Fibroblast of the aortic adventitia (primary cell): ENCODE data around the gene POFUT1. TPM values are rescaled to one million over a fixed set of nuclear protein-coding genes. Genes with fewer than 3 reads are reported as not detected.

Experiments
- DNase-seq: peaks from one replicate; pipeline ENCODE4 v3.0.0-alpha.2; 2010; ENCODE audit warnings: low read depth
- H3K4me3 ChIP-seq: 2 replicates; pipeline ENCODE4 v1.5.1; 2011; ENCODE audit warnings: low read depth, mild to moderate bottlenecking, control low read depth, low read length, moderate library complexity
- total RNA-seq: library from RNA; depleted of rRNA; stranded (reverse); fragments of >200 nt; gene quantifications from 2 replicates; pipeline ENCODE4 v1.2.3, GENCODE V29; 2012; ENCODE audit warnings: low replicate concordance
- TF ChIP-seq, protein P1 (sequence below): IDR thresholded peaks from 2 replicates; pipeline ENCODE4 v1.5.1; 2011; ENCODE audit warnings: mild to moderate bottlenecking, low read length, control low read depth, inconsistent platforms; ENCODE audit not compliant: insufficient read depth

The POFUT1 gene
- total RNA-seq, 1 donor: 47.8 TPM

DNA sequence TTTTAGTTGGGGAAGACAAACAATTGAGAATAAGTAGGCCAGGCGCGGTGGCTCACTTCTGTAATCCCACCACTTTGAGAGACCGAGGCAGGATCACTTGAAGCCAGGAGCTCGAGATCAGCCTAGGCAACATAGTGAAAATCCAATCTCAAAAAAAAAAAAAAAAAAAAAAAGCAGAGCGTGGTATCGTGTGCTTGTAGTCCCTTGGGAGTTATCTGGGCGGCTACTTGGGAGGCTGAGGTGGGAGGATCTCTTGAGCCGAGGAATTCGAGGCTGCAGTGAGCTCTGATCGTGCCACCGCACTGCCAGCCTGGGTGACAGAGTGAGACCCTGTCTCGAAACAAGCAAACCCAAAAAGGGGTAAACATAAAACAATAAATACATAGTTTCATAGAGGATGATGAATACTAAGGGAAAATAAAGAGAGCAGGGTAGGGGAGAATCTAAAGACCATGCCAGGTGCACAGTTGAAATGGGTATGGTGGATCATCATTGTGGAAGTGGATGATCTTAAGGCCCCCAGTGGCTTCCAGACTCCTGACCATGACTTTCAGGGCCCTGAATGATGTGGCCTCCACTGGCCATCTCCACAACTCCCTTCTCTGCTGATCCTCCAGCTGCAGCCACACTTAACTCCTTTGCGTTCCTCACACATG is 947 bp downstream of the POFUT1 start:
- TF ChIP-seq, protein P1, sequence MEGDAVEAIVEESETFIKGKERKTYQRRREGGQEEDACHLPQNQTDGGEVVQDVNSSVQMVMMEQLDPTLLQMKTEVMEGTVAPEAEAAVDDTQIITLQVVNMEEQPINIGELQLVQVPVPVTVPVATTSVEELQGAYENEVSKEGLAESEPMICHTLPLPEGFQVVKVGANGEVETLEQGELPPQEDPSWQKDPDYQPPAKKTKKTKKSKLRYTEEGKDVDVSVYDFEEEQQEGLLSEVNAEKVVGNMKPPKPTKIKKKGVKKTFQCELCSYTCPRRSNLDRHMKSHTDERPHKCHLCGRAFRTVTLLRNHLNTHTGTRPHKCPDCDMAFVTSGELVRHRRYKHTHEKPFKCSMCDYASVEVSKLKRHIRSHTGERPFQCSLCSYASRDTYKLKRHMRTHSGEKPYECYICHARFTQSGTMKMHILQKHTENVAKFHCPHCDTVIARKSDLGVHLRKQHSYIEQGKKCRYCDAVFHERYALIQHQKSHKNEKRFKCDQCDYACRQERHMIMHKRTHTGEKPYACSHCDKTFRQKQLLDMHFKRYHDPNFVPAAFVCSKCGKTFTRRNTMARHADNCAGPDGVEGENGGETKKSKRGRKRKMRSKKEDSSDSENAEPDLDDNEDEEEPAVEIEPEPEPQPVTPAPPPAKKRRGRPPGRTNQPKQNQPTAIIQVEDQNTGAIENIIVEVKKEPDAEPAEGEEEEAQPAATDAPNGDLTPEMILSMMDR: no peak
- no peak for DNase-seq

DNA sequence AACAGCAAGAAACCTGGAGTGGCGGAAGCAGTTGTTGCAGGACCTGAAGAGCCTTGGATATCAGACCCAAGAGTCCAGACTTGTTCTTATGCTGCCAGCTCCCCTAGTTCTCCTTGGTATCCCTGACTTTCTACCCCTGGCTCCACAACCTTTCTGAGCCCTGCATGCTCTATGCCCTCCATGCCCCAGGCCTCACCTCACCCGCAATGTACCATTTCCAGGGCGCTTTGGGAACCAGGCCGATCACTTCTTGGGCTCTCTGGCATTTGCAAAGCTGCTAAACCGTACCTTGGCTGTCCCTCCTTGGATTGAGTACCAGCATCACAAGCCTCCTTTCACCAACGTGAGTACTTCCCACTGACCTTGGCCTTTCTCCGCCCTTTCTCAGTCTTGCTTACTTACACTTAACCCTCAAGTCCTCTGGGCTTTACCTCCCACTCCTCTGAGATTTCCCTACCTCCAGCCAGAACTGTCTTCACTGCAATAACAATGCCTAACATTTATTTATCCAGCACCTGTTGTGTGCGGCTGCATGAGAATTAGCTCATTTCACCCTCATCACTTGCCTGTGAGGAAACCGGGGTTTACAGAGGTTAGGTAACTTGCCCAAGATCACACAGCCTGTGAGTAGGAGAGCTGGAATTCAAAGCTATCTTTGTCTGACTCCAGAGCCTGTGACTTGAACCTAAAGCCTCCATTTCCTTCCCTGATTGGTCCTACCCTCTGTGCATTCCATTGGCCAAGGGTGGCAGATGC is 2.3 kb downstream of the POFUT1 start:
- no peak overlapping the region for H3K4me3 ChIP-seq
- TF ChIP-seq, protein P1: no peak
- DNase-seq: no peak

More for the DNA sequence above, 947 bp downstream of the POFUT1 start:
- peak overlapping the region; percentile 100 for H3K4me3 ChIP-seq

DNA sequence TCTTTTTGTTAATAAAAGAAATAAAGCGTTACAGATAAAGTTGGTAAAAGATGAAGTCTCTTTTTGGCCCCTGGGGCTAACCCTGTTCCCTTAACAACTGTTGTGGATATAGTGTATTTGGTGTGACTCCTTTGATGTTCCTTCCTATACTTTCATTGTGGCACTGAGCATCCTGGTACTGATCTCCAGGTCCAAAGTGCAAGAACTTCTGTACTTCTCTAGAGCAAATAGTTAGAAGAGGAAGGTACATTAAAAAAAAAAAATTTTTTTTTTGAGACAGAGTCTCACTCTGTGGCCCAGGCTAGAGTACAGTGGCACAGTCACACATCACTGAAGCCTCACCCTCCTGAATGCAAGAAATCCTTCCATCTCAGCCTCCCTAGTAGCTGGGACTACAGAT is 6.2 kb downstream of the POFUT1 start:
- no peak overlapping the region for H3K4me3 ChIP-seq
- TF ChIP-seq, protein P1: no peak
- no peak for DNase-seq

DNA sequence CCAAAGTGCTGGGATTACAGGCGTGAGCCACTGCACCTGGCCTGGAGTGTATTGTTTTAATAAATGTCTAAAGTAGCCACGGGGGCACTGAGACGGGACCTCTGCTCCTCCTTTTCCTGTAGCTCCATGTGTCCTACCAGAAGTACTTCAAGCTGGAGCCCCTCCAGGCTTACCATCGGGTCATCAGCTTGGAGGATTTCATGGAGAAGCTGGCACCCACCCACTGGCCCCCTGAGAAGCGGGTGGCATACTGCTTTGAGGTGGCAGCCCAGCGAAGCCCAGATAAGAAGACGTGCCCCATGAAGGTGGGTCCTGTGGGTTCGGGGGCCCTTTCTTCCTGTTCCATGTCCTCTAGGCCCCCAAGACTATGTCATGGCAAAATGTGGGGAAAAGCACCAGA is 7.5 kb downstream of the POFUT1 start:
- TF ChIP-seq, protein P1: no peak
- no peak for DNase-seq
- H3K4me3 ChIP-seq: no peak overlapping the region

DNA sequence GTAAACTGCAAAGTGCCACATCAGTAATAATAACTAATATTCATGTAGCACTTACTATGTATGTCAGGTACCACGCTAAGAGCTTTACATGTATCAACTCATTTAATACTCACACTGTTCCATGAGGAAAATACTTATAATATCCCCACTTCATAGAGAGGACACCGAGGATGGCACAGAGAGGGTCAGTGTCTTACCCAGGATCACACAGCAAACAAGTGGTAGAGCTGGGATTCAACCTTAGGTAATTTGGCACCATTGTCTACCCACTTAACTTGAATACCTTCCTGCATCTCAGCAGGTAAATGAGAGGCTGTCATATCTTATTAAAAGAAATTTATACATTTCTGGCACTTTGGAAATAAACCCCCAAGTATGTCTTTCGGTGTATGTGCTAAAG is 8.0 kb downstream of the POFUT1 start:
- no peak overlapping the region for H3K4me3 ChIP-seq
- TF ChIP-seq, protein P1: no peak
- DNase-seq: no peak

DNA sequence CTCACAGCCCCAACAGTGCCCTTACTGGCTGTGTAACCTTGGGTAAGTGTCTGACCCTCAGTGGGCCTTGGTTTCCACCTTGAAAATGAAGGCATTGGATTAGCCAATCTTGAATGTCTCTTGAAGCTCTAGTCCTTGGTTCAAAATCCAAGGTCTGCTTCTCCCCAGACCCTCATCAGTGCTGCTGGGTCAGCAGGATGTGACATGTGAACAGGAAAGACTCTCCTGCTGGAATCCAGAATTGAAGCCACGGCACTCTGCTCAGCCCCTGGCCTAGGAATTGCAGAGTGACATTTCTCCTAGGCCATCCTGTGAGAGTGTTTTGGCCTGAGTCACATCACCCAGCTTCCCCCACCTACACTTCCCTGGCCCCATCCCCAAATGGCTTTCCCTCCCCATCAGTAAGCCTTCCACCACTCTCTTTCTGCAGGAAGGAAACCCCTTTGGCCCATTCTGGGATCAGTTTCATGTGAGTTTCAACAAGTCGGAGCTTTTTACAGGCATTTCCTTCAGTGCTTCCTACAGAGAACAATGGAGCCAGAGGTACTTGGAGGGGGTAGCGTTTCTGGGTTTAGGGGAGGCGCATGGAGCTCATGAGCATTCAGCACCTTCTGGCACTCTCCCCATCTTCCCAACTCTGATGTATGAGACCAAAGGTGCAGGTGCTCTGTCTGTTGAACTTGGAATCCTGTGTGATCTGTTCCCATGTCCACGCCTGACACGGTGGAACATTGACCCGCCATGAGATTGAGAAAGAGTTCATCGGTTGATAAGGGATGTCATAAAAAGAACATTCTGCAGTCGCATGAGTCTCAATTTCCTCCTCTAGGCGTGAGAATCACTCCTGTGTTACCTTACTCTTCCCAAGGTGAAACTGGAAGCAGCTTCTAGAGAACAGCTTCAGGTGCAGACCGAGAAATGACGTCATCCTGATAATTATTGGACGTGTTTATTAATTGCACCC is 8.8 kb downstream of the POFUT1 start:
- TF ChIP-seq, protein P1: no peak
- H3K4me3 ChIP-seq: no peak overlapping the region
- no peak for DNase-seq
